ENCODE measurements around the gene TRIM34. TPM values are rescaled to one million over a fixed set of nuclear protein-coding genes. Genes with fewer than 3 reads are reported as not detected.
"Not testable (repeated sequence)": the region's sequence is repeated elsewhere in the genome, so short reads cannot be mapped to it uniquely, and the experiment has no call there.

The TRIM34 gene
- polyA plus RNA-seq, 1 of the 3 experiments (the other 2 are of a cell fraction) = 3.2 TPM

- CTCF ChIA-PET = interaction anchor here (0.9 to 1.6 kb wide), 2 partner anchors 293 to 756 kb away, joined by 3 read pairs; no protein-coding TSS in a partner anchor
- WGBS (ENCODE audit: low lambda C conversion rate) = 11% methylated on average over 3 of the region's 3 CpGs
- Histone ChIP-seq H3K36me3 (replicated peaks in 1 of 2; ENCODE audit: control insufficient read depth in 1 of 2, insufficient read depth in 2 of 2, low read length in 1 of 2) (no peaks in the 10 kb centered on the region), H3K9me2 (no peaks in the 10 kb centered on the region), H3K27me3 (ENCODE audit: insufficient read depth) (peaks cover 38% of the 10 kb centered on the region; the same call in 1 of the 2 replicates), H2AFZ (ENCODE audit: low read depth) (no peak overlapping the region), H3K9ac (no peak overlapping the region), H3K79me2 (ENCODE audit: insufficient read depth) (no peaks in the 10 kb centered on the region), H4K20me1 (ENCODE audit: insufficient read depth) (no peaks in the 10 kb centered on the region), H3F3A (replicated peaks; ENCODE audit: insufficient read depth) (peaks cover 8% of the 10 kb centered on the region), H3K27ac (ENCODE audit: low read depth in 2 of 2, low read length in 1 of 2) (no peak overlapping the region), H3K9me3 (no peaks in the 10 kb centered on the region), H3K4me1 (ENCODE audit: control insufficient read depth in 1 of 2, insufficient read depth in 2 of 2, low read depth in 1 of 2, low read length in 1 of 2) (no peaks in the 10 kb centered on the region), H3K4me2 (no peak overlapping the region), H3K4me3 (ENCODE audit: low read depth in 2 of 2, low read length in 1 of 2) (no peak overlapping the region)
- POLR2A ChIA-PET = no interaction called here
- TF ChIP-seq ELF1 (IDR thresholded peaks at IDR 0.05) (no peak), RCOR1 (IDR thresholded peaks at IDR 0.05; ENCODE audit: low read length) (no peak), EZH2phosphoT487 (IDR thresholded peaks at IDR 0.05; ENCODE audit: borderline replicate concordance, low read depth) (no peak), ZBTB33 (IDR thresholded peaks at IDR 0.05; ENCODE audit: borderline replicate concordance, low read depth) (no peak), PBX3 (IDR thresholded peaks at IDR 0.05) (no peak), GABPA (IDR thresholded peaks at IDR 0.05; ENCODE audit: low read depth) (no peak), YY1 (IDR thresholded peaks at IDR 0.05; ENCODE audit: low read depth) (no peak), TCF12 (IDR thresholded peaks at IDR 0.05) (no peak), TAF1 (IDR thresholded peaks at IDR 0.05; ENCODE audit: borderline replicate concordance, low read depth, low read length) (no peak), IRF3 (IDR thresholded peaks at IDR 0.05; ENCODE audit: low read depth, low read length) (no peak), NFIC (IDR thresholded peaks at IDR 0.05; ENCODE audit: borderline replicate concordance) (no peak)
- TF ChIP-seq, protein P1, sequence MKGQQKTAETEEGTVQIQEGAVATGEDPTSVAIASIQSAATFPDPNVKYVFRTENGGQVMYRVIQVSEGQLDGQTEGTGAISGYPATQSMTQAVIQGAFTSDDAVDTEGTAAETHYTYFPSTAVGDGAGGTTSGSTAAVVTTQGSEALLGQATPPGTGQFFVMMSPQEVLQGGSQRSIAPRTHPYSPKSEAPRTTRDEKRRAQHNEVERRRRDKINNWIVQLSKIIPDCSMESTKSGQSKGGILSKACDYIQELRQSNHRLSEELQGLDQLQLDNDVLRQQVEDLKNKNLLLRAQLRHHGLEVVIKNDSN (IDR thresholded peaks at IDR 0.05; ENCODE audit: borderline replicate concordance, low read depth) = no peak
- no peak for DNase-seq
These were observed 26.8 kb upstream of the TRIM34 start for GRCh38 chr11:5597953-5598352.

- no peak overlapping the region for H3K4me2 ChIP-seq
- no peaks in the 10 kb centered on the region for H3K79me2 ChIP-seq (ENCODE audit: insufficient read depth)
- peak; percentile 53 for DNase-seq
- ChIA-PET POLR2A (no interaction called here), CTCF (interaction anchor here (0.6 to 1.6 kb wide), 7 partner anchors 8 to 210 kb away, joined by 3 to 5 read pairs (median 3); partner anchors contain the start of gene OR52N2)
- no peaks in the 10 kb centered on the region for H3K4me1 ChIP-seq (ENCODE audit: control insufficient read depth in 1 of 2, insufficient read depth in 2 of 2, low read depth in 1 of 2, low read length in 1 of 2)
- H2AFZ ChIP-seq (ENCODE audit: low read depth) = no peak overlapping the region
- H3K9me3 ChIP-seq = no peaks in the 10 kb centered on the region
- H3K27ac ChIP-seq (ENCODE audit: low read depth in 2 of 2, low read length in 1 of 2) = peak overlapping the region in 1 of 2 experiments; percentile 28; a peak in 1 of 4 replicates
- no peak overlapping the region for H3K9ac ChIP-seq
- WGBS (ENCODE audit: low lambda C conversion rate) = 6% methylated on average over 9 of the region's 9 CpGs
- H3K36me3 ChIP-seq (replicated peaks in 1 of 2; ENCODE audit: control insufficient read depth in 1 of 2, insufficient read depth in 2 of 2, low read length in 1 of 2) = no peaks in the 10 kb centered on the region
- H3K9me2 ChIP-seq = no peaks in the 10 kb centered on the region
- no peaks in the 10 kb centered on the region for H4K20me1 ChIP-seq (ENCODE audit: insufficient read depth)
- H3K27me3 ChIP-seq (ENCODE audit: insufficient read depth) = peaks cover 44% of the 10 kb centered on the region
- TF ChIP-seq NRF1 (IDR thresholded peaks at IDR 0.05; ENCODE audit: low read depth, low read length) (no peak), SMC3 (IDR thresholded peaks at IDR 0.05; ENCODE audit: low read depth, low read length) (peak; percentile 78), RAD21 (IDR thresholded peaks at IDR 0.05; ENCODE audit: low read length) (peak; percentile 54)
- TF ChIP-seq, protein P2, sequence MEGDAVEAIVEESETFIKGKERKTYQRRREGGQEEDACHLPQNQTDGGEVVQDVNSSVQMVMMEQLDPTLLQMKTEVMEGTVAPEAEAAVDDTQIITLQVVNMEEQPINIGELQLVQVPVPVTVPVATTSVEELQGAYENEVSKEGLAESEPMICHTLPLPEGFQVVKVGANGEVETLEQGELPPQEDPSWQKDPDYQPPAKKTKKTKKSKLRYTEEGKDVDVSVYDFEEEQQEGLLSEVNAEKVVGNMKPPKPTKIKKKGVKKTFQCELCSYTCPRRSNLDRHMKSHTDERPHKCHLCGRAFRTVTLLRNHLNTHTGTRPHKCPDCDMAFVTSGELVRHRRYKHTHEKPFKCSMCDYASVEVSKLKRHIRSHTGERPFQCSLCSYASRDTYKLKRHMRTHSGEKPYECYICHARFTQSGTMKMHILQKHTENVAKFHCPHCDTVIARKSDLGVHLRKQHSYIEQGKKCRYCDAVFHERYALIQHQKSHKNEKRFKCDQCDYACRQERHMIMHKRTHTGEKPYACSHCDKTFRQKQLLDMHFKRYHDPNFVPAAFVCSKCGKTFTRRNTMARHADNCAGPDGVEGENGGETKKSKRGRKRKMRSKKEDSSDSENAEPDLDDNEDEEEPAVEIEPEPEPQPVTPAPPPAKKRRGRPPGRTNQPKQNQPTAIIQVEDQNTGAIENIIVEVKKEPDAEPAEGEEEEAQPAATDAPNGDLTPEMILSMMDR (IDR thresholded peaks at IDR 0.05) = peak; percentile 90
- peaks cover 8% of the 10 kb centered on the region for H3F3A ChIP-seq (replicated peaks; ENCODE audit: insufficient read depth)
- no peak overlapping the region for H3K4me3 ChIP-seq (ENCODE audit: low read depth in 2 of 2, low read length in 1 of 2)
These were observed 24.4 kb upstream of the TRIM34 start for GRCh38 chr11:5600374-5600851.

- H3K9me3 ChIP-seq; H4K20me1 ChIP-seq (ENCODE audit: insufficient read depth); H3K9ac ChIP-seq; H3F3A ChIP-seq (replicated peaks; ENCODE audit: insufficient read depth); POLR2A ChIA-PET; H3K27ac ChIP-seq (ENCODE audit: low read depth in 2 of 2, low read length in 1 of 2); H3K4me3 ChIP-seq (ENCODE audit: low read depth in 2 of 2, low read length in 1 of 2); H3K79me2 ChIP-seq (ENCODE audit: insufficient read depth); H3K4me2 ChIP-seq; H2AFZ ChIP-seq (ENCODE audit: low read depth); H3K36me3 ChIP-seq (replicated peaks in 1 of 2; ENCODE audit: control insufficient read depth in 1 of 2, insufficient read depth in 2 of 2, low read length in 1 of 2); DNase-seq; H3K9me2 ChIP-seq; H3K4me1 ChIP-seq (ENCODE audit: control insufficient read depth in 1 of 2, insufficient read depth in 2 of 2, low read depth in 1 of 2, low read length in 1 of 2): not testable (repeated sequence)
- peaks cover 30% of the 10 kb centered on the region for H3K27me3 ChIP-seq (ENCODE audit: insufficient read depth)
- CTCF ChIA-PET = interaction anchor here (1.1 kb wide), 1 partner anchor 208 kb away, joined by 3 read pairs; no protein-coding TSS in a partner anchor
- 26% methylated on average over 4 of the region's 4 CpGs for WGBS (ENCODE audit: low lambda C conversion rate)
These were observed 22.0 kb upstream of the TRIM34 start for GRCh38 chr11:5602791-5603190.
